WI38 (cell line): ENCODE measurements around the gene GIPC1.
A peak's percentile ranks its signal among the peaks of the same experiment; 100 is the strongest.

Experiments used
- H3K4me3 ChIP-seq: 2 replicates; pipeline ENCODE4 v1.5.1; 2011; ENCODE audit warnings: low read depth, mild to moderate bottlenecking, control low read depth, low read length
- CTCF ChIP-seq: IDR thresholded peaks from 2 replicates; pipeline ENCODE4 v1.5.1; 2012; ENCODE audit warnings: low read depth, mild to moderate bottlenecking, control low read depth, low read length

Gene GIPC1

GRCh38 chr19:14477418-14478112 is 18.4 kb downstream of the GIPC1 start:
- TF ChIP-seq CTCF = no peak

GRCh38 chr19:14476673-14477401 is 19.1 kb downstream of the GIPC1 start:
- H3K4me3 ChIP-seq = no peak overlapping the region
- no peak for TF ChIP-seq CTCF

More at GRCh38 chr19:14477418-14478112, 18.4 kb downstream of the GIPC1 start:
- H3K4me3 ChIP-seq = no peak overlapping the region

- no peak for TF ChIP-seq CTCF
- no peak overlapping the region for H3K4me3 ChIP-seq
These were observed 19.6 kb downstream of the GIPC1 start for GRCh38 chr19:14476327-14476672.

- peak within 1 kb of the TSS; percentile 41 for H3K4me3 ChIP-seq
- TF ChIP-seq CTCF = peak; percentile 62
These were observed 20.5 kb downstream of the GIPC1 start, which contains the start of gene PTGER1 for GRCh38 chr19:14475251-14476073. Gene PTGER1, minus strand, starts transcription at chr19:14475354. Its CDS starts 1,034 bp downstream, at chr19:14474320.

- no peak for TF ChIP-seq CTCF
- H3K4me3 ChIP-seq = peak overlapping the region; percentile 41
These were observed 21.1 kb downstream of the GIPC1 start for GRCh38 chr19:14474827-14475226.

GRCh38 chr19:14473978-14474578 is 21.8 kb downstream of the GIPC1 start:
- no peak for TF ChIP-seq CTCF
- no peak overlapping the region for H3K4me3 ChIP-seq
